Ectodermal cell (in vitro differentiated cells): ENCODE measurements around the gene C15orf39.
"Not testable (repeated sequence)": the region's sequence is repeated elsewhere in the genome, so short reads cannot be mapped to it uniquely, and the experiment has no call there.

Experiments used
- H3K27ac ChIP-seq: 2 replicates; pipeline ENCODE4 v1.7.0; 2013; ENCODE audit warnings: mild to moderate bottlenecking, low read depth, low read length; ENCODE audit not compliant: insufficient read depth, poor library complexity, severe bottlenecking
- H3K27me3 ChIP-seq: 2 replicates; pipeline ENCODE4 v1.7.0; 2013; ENCODE audit warnings: mild to moderate bottlenecking, low read length; ENCODE audit not compliant: insufficient read depth, control insufficient read depth, poor library complexity, severe bottlenecking
- H3K36me3 ChIP-seq: one replicate; pipeline ENCODE4 v1.7.0; 2013; ENCODE audit warnings: low read length; ENCODE audit not compliant: control insufficient read depth, insufficient read depth
- H3K4me1 ChIP-seq: one replicate; pipeline ENCODE4 v1.7.0; 2013; ENCODE audit warnings: low read length; ENCODE audit not compliant: control insufficient read depth, insufficient read depth
- H3K4me3 ChIP-seq: 2 replicates; pipeline ENCODE4 v1.7.0; 2013; ENCODE audit warnings: low read depth, low read length, control low read depth; ENCODE audit not compliant: insufficient read depth
- H3K9me3 ChIP-seq: 2 replicates; pipeline ENCODE4 v1.7.0; 2013; ENCODE audit warnings: mild to moderate bottlenecking, low read length, moderate library complexity; ENCODE audit not compliant: control insufficient read depth
- WGBS, 2 experiments: methylation state at CpG; one replicate each; pipeline ENCODE4 v1.1.7; 2013; ENCODE audit warnings: missing lambda C conversion rate in 2 of 2; 5-methylcytosine and 5-hydroxymethylcytosine counted together

The C15orf39 gene

DNA sequence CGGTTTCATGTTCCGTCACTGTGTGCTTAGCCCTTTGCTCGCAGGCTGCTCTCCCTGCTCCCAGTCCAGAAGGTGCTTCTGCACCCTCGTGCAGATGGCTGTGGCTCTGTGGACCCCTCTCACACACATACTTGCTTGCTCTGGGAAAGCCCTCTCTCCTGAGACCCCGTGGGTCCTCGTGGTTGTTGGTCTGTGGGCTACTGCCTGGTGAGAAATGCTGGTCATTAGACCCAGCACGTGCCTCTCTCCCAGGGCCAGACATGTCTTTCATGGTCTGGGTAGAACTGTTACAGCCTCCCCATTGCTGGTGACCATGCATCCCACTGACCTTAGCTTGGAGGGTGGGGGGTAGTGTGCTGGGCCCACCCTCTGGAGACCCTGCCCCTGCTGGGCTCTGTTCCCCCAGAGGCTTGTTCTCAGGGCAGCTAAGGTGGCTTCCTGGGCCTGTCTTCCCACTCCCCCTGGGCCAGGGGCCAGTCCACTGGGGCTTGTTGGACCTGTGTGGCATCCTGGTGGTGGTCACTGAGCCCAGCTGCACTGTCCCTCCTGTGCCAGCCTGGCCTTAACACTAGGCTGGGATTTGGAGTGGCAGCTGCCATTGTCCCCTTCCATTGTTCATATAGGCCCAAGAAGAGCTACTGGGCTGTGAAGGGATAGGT lies 10.6 kb downstream of the C15orf39 start:
- Histone ChIP-seq H3K27ac (no peak overlapping the region), H3K36me3 (peaks cover 7% of the 10 kb centered on the region), H3K4me1 (peaks cover 4% of the 10 kb centered on the region), H3K9me3 (no peaks in the 10 kb centered on the region), H3K27me3 (no peaks in the 10 kb centered on the region), H3K4me3 (no peak overlapping the region)
- WGBS, 2 experiments = 92 to 93% methylated on average over 7 of the region's 7 CpGs

DNA sequence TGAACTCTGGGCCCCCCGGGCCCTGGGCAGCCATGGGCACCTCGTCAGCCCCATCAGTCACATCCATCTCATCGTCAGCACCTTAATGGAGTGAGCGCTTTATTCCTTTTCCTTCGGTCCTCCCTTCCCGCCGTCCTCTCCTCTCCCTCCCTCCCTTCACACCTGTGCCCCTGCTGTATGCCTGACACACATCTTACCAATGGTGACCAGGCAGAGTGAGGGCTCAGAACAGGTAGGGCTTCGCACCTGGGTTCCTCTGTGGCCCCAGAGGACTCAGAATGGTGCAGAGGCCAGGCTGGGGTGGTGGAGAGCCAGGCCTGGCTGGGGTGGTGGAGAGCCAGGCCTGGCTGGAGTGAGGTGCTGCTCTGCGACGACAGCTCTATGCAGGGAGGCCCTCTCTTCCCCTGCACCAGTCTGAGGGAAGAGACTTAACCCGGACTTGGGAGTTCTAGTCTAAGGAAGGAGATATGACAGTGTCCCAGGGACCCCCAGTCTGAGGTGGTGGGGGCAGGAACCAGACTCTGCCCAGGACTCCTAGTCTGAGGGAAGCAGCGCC lies 11.6 kb downstream of the C15orf39 start:
- no peak overlapping the region for H3K27ac ChIP-seq
- H3K36me3 ChIP-seq = peaks cover 4% of the 10 kb centered on the region
- WGBS, 2 experiments = 92 to 94% methylated on average over 12 of the region's 12 CpGs
- no peaks in the 10 kb centered on the region for H3K9me3 ChIP-seq
- peaks cover 4% of the 10 kb centered on the region for H3K4me1 ChIP-seq
- H3K27me3 ChIP-seq = no peaks in the 10 kb centered on the region
- H3K4me3 ChIP-seq = no peak overlapping the region

DNA sequence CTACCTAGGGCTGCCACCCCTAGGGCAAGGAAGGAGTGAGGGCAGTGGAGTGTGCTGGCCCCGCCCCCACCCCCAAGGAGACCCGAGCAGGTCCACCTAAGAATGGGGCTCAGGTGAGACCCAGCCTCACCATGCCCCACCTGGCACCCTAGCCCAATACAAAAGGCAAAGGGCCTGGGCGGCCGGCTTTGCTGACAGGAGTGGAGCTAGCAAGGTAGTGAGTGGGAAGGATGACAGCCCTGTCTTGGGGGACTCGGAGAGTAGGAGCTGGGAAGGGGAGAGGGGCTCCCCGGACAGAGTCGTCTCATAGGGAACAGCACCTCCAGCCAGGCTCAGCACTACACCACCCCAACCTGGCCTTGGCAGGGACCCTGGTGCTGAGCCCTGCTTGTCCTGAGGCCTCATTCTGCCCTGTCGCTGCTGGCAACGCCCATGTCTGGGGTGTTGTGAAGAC lies 12.1 kb downstream of the C15orf39 start:
- no peaks in the 10 kb centered on the region for H3K9me3 ChIP-seq
- H3K4me1 ChIP-seq = peaks cover 4% of the 10 kb centered on the region
- peaks cover 4% of the 10 kb centered on the region for H3K36me3 ChIP-seq
- H3K4me3 ChIP-seq = no peak overlapping the region
- WGBS, 2 experiments = 89 to 91% methylated on average over 9 of the region's 9 CpGs
- no peaks in the 10 kb centered on the region for H3K27me3 ChIP-seq
- H3K27ac ChIP-seq = no peak overlapping the region

DNA sequence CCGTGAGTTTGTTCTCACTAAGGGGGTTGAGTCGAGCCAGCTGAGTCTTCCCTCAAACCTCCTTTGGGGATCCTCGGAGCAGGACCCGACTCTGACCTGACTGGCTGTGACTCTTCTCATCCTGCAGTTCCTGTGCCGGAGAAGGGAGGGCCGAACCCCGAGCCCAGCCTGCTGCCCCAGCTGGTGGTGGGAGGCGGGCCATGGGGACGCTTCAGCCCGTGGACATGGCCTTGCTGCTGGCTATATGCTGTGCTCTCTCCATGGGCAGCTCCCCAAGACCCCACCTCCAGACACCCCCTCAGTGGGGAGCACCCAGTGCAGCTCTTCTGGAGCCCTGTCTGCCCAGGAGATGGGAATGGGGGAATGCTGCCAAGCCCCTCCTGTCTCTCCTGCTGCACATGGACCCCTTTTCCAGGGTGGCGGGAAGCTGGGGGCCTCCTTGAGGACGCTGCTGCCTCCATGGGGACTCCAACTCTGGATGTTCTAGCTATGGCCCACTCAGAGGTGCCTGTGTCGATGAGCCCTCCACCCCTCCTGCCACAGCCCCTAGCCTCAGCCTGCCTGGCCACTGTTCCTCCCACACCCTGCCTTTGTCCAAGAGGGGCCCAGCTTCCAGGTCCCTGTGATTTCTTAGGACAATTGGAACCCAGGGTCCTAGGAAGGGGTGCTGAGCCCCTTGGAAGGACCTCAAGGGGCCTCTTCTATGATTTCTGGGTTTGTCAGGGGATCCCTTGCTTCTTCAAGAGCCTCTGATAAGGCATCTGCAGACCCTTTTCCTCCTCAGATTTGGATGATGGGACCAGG lies 12.8 kb downstream of the C15orf39 start:
- 82 to 83% methylated on average over 13 of the region's 13 CpGs for WGBS, 2 experiments
- Histone ChIP-seq H3K27ac (no peak overlapping the region), H3K4me3 (no peak overlapping the region), H3K4me1 (peaks cover 4% of the 10 kb centered on the region), H3K9me3 (no peaks in the 10 kb centered on the region), H3K36me3 (peaks cover 4% of the 10 kb centered on the region), H3K27me3 (no peaks in the 10 kb centered on the region)

DNA sequence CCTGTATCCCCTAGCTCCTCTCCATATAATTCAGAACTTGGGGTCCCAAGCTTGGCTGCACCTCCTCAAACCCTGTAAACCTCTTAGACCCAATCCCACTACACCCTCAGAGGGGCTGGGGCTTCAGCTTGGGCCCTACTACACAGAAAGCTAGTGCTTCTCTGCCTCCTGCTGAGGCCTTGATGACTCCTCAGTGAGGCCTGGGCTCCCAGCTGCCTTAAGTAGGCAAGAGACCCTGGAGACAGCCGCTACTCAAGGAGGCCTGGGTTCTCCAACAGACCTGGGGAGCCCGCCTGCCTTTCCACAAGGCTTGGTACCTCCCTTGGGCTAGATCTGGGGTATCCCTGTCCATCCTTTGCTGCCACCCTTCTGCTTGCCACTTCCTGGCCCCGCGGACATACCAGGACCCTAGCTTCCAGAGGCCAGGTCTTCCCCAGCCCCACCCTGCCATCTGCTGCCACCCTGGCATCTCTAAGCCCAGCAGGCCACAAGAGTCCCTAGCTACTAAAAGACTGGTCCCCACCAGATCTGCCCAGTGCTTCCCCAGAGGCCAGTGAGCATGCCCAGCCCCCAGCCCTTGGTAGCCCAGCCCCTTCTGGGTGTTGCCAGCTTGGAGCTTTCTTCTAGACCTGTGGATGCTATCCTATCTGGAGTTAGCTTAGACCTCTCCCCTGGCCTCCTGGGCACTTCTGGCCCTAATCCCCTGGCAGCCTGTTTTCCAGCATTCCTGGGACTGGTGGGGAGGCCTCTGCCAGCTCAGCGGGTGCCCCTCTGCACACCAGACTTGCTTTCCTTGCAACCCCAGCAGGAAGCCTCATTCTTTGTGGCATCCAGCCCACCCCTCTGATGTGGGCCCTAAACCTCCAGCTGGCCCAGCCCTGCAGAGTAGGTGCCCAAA lies 13.7 kb downstream of the C15orf39 start:
- no peak overlapping the region for H3K4me3 ChIP-seq
- no peak overlapping the region for H3K27ac ChIP-seq
- 90 to 91% methylated on average over 5 of the region's 5 CpGs for WGBS, 2 experiments

DNA sequence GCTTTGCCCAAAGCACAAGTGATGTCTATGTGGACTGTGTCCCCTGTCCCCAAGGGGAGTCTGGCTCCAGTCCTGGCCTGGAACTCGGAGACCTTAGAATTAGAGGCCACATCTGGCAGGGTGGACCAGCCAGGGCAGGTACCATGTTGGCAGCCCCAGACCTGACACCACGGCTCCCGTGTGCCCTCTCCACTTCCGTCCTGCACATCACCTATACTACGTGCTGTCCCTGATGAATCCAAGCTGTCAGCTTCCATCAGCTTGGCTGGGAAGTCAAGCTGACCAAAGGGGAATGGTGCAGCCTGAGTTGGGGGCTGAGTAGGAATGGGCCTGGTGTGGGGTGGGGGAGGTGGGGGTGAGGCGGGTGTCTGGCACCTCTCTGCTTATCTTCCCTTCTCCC lies 15.3 kb downstream of the C15orf39 start:
- Histone ChIP-seq H3K36me3 (no peaks in the 10 kb centered on the region), H3K27ac (no peak overlapping the region), H3K4me3 (no peak overlapping the region), H3K27me3 (no peaks in the 10 kb centered on the region), H3K9me3 (no peaks in the 10 kb centered on the region), H3K4me1 (peaks cover 4% of the 10 kb centered on the region)
- WGBS, 2 experiments = 90 to 92% methylated on average over 5 of the region's 6 CpGs

More for the DNA sequence above, 13.7 kb downstream of the C15orf39 start:
- H3K27me3 ChIP-seq = no peaks in the 10 kb centered on the region
- no peaks in the 10 kb centered on the region for H3K9me3 ChIP-seq
- H3K36me3 ChIP-seq = peaks cover under 1% of the 10 kb centered on the region
- peaks cover 4% of the 10 kb centered on the region for H3K4me1 ChIP-seq

DNA sequence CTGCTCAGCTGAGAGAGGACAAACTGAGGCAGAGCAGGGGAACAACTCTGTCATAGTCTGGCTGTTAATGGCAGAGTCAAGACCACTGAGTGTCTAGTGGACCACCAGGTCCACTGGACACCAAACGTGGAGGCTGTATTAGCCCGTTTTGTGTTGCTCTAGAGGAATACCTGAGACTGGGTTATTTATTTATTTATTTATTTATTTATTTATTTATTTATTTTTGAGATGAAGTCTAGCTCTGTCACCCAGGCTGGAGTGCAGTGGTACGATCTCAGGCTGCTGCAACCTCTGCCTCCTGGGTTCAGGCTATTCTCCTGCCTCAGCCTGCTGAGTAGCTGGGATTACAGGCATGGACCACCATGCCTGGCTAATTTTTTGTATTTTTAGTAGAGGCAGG lies 15.9 kb downstream of the C15orf39 start:
- H3K4me3 ChIP-seq, H3K36me3 ChIP-seq, H3K9me3 ChIP-seq, H3K4me1 ChIP-seq, H3K27ac ChIP-seq, H3K27me3 ChIP-seq: not testable (repeated sequence)
- 91 to 93% methylated on average over 3 of the region's 3 CpGs for WGBS, 2 experiments

DNA sequence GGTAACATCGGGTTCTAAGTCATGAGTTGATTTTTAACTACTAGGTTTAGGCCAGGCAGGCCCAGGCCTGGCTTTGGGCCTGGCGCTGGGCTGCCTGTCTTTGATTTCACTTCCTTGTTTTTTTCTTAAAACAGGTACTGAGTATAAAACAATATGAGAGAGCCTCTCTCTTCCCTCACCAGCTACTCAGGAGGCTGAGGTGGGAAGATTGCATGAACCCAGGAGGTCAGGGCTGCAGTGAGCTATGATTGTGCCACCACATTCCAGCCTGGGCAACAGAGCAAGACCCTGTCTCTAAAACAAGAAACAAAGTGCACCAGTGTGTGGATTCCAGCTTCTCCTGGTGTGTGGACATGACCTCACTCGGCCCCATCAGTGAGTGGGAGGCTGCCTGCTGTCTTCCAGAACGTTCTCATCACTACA lies 17.8 kb downstream of the C15orf39 start:
- H3K4me1 ChIP-seq, H3K27ac ChIP-seq, H3K9me3 ChIP-seq, H3K36me3 ChIP-seq, H3K4me3 ChIP-seq, H3K27me3 ChIP-seq: not testable (repeated sequence)
- 86 to 89% methylated on average over 2 to 4 of the region's 4 CpGs for WGBS, 2 experiments

DNA sequence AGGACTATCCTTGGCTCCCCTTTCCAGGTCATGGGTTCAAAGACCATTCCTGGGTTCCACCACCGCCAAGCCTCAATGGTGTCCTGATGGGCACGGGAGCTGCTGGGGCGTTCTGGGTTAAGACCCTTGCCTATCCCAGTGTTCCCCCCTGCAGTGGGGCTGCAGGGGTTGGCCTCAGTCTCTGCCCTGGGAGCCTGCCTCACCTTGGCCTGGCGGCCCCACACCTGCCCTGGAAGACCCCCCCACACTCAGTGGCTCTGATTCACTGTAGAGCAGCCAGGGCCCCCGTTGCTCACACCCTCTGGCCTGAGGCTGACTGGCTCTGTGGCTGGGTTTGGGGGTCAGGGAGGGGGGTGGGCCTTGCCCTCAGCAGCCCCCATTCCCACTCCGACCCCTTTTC lies 22.0 kb downstream of the C15orf39 start:
- Histone ChIP-seq H3K4me1 (no peaks in the 10 kb centered on the region), H3K36me3 (no peaks in the 10 kb centered on the region), H3K4me3 (no peak overlapping the region), H3K9me3 (no peaks in the 10 kb centered on the region), H3K27me3 (no peaks in the 10 kb centered on the region), H3K27ac (no peak overlapping the region)
- WGBS, 2 experiments = 94 to 95% methylated on average over 6 of the region's 6 CpGs
